BE2C (cell line): ENCODE results near the gene KIF15.
"Not testable (repeated sequence)": the region's sequence is repeated elsewhere in the genome, so short reads cannot be mapped to it uniquely, and the experiment has no call there.

Experiments used
- DNase-seq: peaks from one replicate; pipeline ENCODE4 v3.0.0-alpha.2; 2020
- H3K27me3 ChIP-seq: fragments of 250-450 bp; sonication (Bioruptor Pico); 2 replicates; pipeline ENCODE4 v1.5.1; 2020; ENCODE audit warnings: mild to moderate bottlenecking
- H3K36me3 ChIP-seq: fragments of 250-450 bp; sonication (Bioruptor Pico); 2 replicates; pipeline ENCODE4 v1.5.1; 2020; ENCODE audit warnings: mild to moderate bottlenecking
- H3K4me1 ChIP-seq: fragments of 250-450 bp; sonication (Bioruptor Pico); 2 replicates; pipeline ENCODE4 v1.5.1; 2020
- H3K4me3 ChIP-seq: 2 replicates; pipeline ENCODE4 v1.5.1; 2011; ENCODE audit warnings: low read depth, low read length
- H3K9me3 ChIP-seq: fragments of 250-450 bp; sonication (Bioruptor Pico); 2 replicates; pipeline ENCODE4 v1.5.1; 2020
- CTCF ChIP-seq: IDR thresholded peaks from 2 replicates; pipeline ENCODE4 v1.5.1; 2012; ENCODE audit warnings: mild to moderate bottlenecking, low read depth, low read length

KIF15 gene

GRCh38 chr3:44848634-44849033 is 87.0 kb downstream of the KIF15 start:
- no peak overlapping the region for H3K4me3 ChIP-seq
- H3K36me3 ChIP-seq = peaks cover 14% of the 10 kb centered on the region
- no peaks in the 10 kb centered on the region for H3K9me3 ChIP-seq
- H3K4me1 ChIP-seq = no peaks in the 10 kb centered on the region
- DNase-seq = no peak
- TF ChIP-seq CTCF = no peak
- no peaks in the 10 kb centered on the region for H3K27me3 ChIP-seq

GRCh38 chr3:44856663-44857062 is 95.1 kb downstream of the KIF15 start:
- DNase-seq, H3K4me1 ChIP-seq, H3K27me3 ChIP-seq, H3K9me3 ChIP-seq, H3K4me3 ChIP-seq: not testable (repeated sequence)
- H3K36me3 ChIP-seq = peaks cover 11% of the 10 kb centered on the region

GRCh38 chr3:44860117-44860516 is 98.5 kb downstream of the KIF15 start:
- H3K27me3 ChIP-seq = no peaks in the 10 kb centered on the region
- H3K36me3 ChIP-seq = no peaks in the 10 kb centered on the region
- no peaks in the 10 kb centered on the region for H3K9me3 ChIP-seq
- no peak overlapping the region for H3K4me3 ChIP-seq
- TF ChIP-seq CTCF = no peak
- no peak for DNase-seq
- no peaks in the 10 kb centered on the region for H3K4me1 ChIP-seq

GRCh38 chr3:44861412-44862225 is 100.0 kb downstream of the KIF15 start, which contains the start of gene TMEM42:
TSS of gene TMEM42 (plus strand) at chr3:44861912. CDS start at chr3:44861925, 13 bp downstream.
- peak; percentile 89 for DNase-seq
- Histone ChIP-seq H3K36me3 (no peaks in the 10 kb centered on the region), H3K4me1 (no peaks in the 10 kb centered on the region), H3K4me3 (peak within 1 kb of the TSS; percentile 65), H3K27me3 (no peaks in the 10 kb centered on the region), H3K9me3 (no peaks in the 10 kb centered on the region)
- TF ChIP-seq CTCF = peak; percentile 29

- no peak for DNase-seq
- Histone ChIP-seq H3K9me3 (no peaks in the 10 kb centered on the region), H3K4me1 (no peaks in the 10 kb centered on the region), H3K4me3 (peak overlapping the region; percentile 65), H3K27me3 (no peaks in the 10 kb centered on the region), H3K36me3 (no peaks in the 10 kb centered on the region)
- no peak for TF ChIP-seq CTCF
These were observed 100.6 kb downstream of the KIF15 start for GRCh38 chr3:44862226-44862637.

- peak; percentile 18 for DNase-seq
- Histone ChIP-seq H3K4me3 (no peak overlapping the region), H3K27me3 (no peaks in the 10 kb centered on the region), H3K36me3 (no peaks in the 10 kb centered on the region), H3K9me3 (no peaks in the 10 kb centered on the region), H3K4me1 (no peaks in the 10 kb centered on the region)
- no peak for TF ChIP-seq CTCF
These were observed 103.9 kb downstream of the KIF15 start for GRCh38 chr3:44865272-44866035.
